ENCODE measurements around the gene BCAS3. TPM values are rescaled to one million over a fixed set of nuclear protein-coding genes. Genes with fewer than 3 reads are reported as not detected.

Gene BCAS3
- total and polyA plus RNA-seq, 2 donors = 6.9 to 12.4 TPM

GRCh38 chr17:60720763-60721531 lies 43.3 kb downstream of the BCAS3 start:
- Histone ChIP-seq H3K36me3 (ENCODE audit: control insufficient read depth in 2 of 2, insufficient read depth in 2 of 2, low read length in 1 of 2) (no peaks in the 10 kb centered on the region), H3K27ac (ENCODE audit: low read depth in 1 of 2, low read length in 1 of 2) (no peak overlapping the region), H3K4me3 (ENCODE audit: low read length in 2 of 2) (no peak overlapping the region), H3K27me3 (ENCODE audit: control insufficient read depth in 2 of 2, insufficient read depth in 1 of 2, low read length in 1 of 2) (no peaks in the 10 kb centered on the region), H3K4me1 (ENCODE audit: control insufficient read depth in 2 of 2, insufficient read depth in 2 of 2, low read length in 2 of 2) (no peaks in the 10 kb centered on the region), H3K9me3 (ENCODE audit: control insufficient read depth in 2 of 2, insufficient read depth in 1 of 2, low read length in 1 of 2) (no peaks in the 10 kb centered on the region)
- peak; percentile 9 to 74 (median 65) for DNase-seq (ENCODE audit: low read depth in 6 of 9, low spot score in 9 of 9)
- 36% methylated on average over 5 of the region's 5 CpGs for WGBS

DNA sequence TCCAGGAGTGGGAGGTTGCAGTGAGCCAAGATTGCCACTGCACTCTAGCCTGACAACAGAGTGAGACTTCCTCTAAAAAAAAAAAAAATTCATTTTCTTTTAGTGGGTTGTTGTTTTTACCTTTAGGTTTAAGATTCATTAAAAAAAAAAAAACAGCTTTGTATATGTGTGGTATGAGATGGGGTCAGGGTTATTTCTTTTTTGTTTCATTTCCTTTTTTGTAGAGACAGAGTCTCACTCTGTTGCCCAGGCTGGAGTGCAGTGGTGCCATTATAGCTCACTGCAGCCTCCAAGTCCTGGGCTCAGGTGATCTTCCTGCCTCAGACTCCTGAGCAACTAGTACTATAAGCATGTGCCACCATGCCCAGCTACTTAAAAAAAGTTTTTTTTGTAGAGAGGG lies 47.0 kb downstream of the BCAS3 start:
- DNase-seq (ENCODE audit: low read depth in 6 of 9, low spot score in 9 of 9) = no peak
- H3K36me3 ChIP-seq (ENCODE audit: control insufficient read depth in 2 of 2, insufficient read depth in 2 of 2, low read length in 1 of 2) = no peaks in the 10 kb centered on the region
- H3K27ac ChIP-seq (ENCODE audit: low read depth in 1 of 2, low read length in 1 of 2) = no peak overlapping the region
- no peak overlapping the region for H3K4me3 ChIP-seq (ENCODE audit: low read length in 2 of 2)
- H3K9me3 ChIP-seq (ENCODE audit: control insufficient read depth in 2 of 2, insufficient read depth in 1 of 2, low read length in 1 of 2) = no peaks in the 10 kb centered on the region
- H3K4me1 ChIP-seq (ENCODE audit: control insufficient read depth in 2 of 2, insufficient read depth in 2 of 2, low read length in 2 of 2) = no peaks in the 10 kb centered on the region
- H3K27me3 ChIP-seq (ENCODE audit: control insufficient read depth in 2 of 2, insufficient read depth in 1 of 2, low read length in 1 of 2) = no peaks in the 10 kb centered on the region

DNA sequence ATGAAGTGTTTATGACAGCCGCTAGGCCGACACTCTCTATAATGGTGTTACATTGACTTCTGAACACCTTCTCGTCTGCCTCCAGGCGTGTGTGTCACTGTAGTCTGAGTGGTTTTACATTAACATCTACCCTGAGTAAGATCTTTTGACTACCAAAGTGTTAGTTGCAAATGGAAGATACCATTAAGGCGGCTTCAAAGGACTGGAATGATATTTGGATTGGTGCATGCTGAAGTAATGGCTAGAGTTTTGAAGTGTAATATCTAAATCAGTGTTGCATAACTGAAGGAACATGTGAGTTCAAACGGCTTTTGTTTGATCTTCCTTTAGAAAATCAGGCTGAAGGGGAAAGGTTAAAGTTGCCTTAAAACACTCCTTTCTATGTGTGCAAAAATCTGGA lies 52.2 kb downstream of the BCAS3 start:
- no peaks in the 10 kb centered on the region for H3K27me3 ChIP-seq (ENCODE audit: control insufficient read depth in 2 of 2, insufficient read depth in 1 of 2, low read length in 1 of 2)
- H3K36me3 ChIP-seq (ENCODE audit: control insufficient read depth in 2 of 2, insufficient read depth in 2 of 2, low read length in 1 of 2) = no peaks in the 10 kb centered on the region
- 90% methylated on average over 6 of the region's 6 CpGs for WGBS
- no peak overlapping the region for H3K27ac ChIP-seq (ENCODE audit: low read depth in 1 of 2, low read length in 1 of 2)
- no peaks in the 10 kb centered on the region for H3K9me3 ChIP-seq (ENCODE audit: control insufficient read depth in 2 of 2, insufficient read depth in 1 of 2, low read length in 1 of 2)
- H3K4me3 ChIP-seq (ENCODE audit: low read length in 2 of 2) = no peak overlapping the region
- DNase-seq (ENCODE audit: low read depth in 6 of 9, low spot score in 9 of 9) = no peak
- no peaks in the 10 kb centered on the region for H3K4me1 ChIP-seq (ENCODE audit: control insufficient read depth in 2 of 2, insufficient read depth in 2 of 2, low read length in 2 of 2)

DNA sequence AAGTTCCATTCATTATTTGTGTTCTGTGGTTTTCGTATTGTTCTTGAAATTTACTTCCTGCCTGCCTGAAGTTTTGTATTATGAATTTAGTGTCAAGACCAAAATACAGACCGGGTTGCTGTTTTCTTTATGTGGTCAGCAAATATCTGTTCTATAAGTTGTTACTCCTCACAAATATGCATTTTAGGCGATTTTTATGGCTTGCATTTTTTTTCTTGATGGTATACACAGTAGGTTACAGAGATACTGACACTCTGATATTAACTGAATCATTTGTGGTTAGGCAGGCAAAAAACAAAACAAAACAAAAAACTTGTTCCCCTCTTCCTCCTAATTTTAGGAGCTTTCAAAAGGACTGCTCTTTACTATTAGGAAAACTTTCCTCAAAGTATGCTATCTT lies 52.6 kb downstream of the BCAS3 start:
- no peaks in the 10 kb centered on the region for H3K9me3 ChIP-seq (ENCODE audit: control insufficient read depth in 2 of 2, insufficient read depth in 1 of 2, low read length in 1 of 2)
- H3K27me3 ChIP-seq (ENCODE audit: control insufficient read depth in 2 of 2, insufficient read depth in 1 of 2, low read length in 1 of 2) = no peaks in the 10 kb centered on the region
- H3K4me1 ChIP-seq (ENCODE audit: control insufficient read depth in 2 of 2, insufficient read depth in 2 of 2, low read length in 2 of 2) = no peaks in the 10 kb centered on the region
- DNase-seq (ENCODE audit: low read depth in 6 of 9, low spot score in 9 of 9) = no peak
- WGBS = 50% methylated on average over 3 of the region's 3 CpGs
- no peak overlapping the region for H3K27ac ChIP-seq (ENCODE audit: low read depth in 1 of 2, low read length in 1 of 2)
- H3K4me3 ChIP-seq (ENCODE audit: low read length in 2 of 2) = no peak overlapping the region
- H3K36me3 ChIP-seq (ENCODE audit: control insufficient read depth in 2 of 2, insufficient read depth in 2 of 2, low read length in 1 of 2) = no peaks in the 10 kb centered on the region

- Histone ChIP-seq H3K9me3 (ENCODE audit: control insufficient read depth in 2 of 2, insufficient read depth in 1 of 2, low read length in 1 of 2) (no peaks in the 10 kb centered on the region), H3K4me3 (ENCODE audit: low read length in 2 of 2) (no peak overlapping the region), H3K27me3 (ENCODE audit: control insufficient read depth in 2 of 2, insufficient read depth in 1 of 2, low read length in 1 of 2) (no peaks in the 10 kb centered on the region), H3K36me3 (ENCODE audit: control insufficient read depth in 2 of 2, insufficient read depth in 2 of 2, low read length in 1 of 2) (no peaks in the 10 kb centered on the region), H3K4me1 (ENCODE audit: control insufficient read depth in 2 of 2, insufficient read depth in 2 of 2, low read length in 2 of 2) (no peaks in the 10 kb centered on the region), H3K27ac (ENCODE audit: low read depth in 1 of 2, low read length in 1 of 2) (no peak overlapping the region)
- WGBS = 97% methylated on average over 2 of the region's 2 CpGs
- no peak for DNase-seq (ENCODE audit: low read depth in 6 of 9, low spot score in 9 of 9)
Measured at GRCh38 chr17:60738287-60738686, 60.6 kb downstream of the BCAS3 start.

DNA sequence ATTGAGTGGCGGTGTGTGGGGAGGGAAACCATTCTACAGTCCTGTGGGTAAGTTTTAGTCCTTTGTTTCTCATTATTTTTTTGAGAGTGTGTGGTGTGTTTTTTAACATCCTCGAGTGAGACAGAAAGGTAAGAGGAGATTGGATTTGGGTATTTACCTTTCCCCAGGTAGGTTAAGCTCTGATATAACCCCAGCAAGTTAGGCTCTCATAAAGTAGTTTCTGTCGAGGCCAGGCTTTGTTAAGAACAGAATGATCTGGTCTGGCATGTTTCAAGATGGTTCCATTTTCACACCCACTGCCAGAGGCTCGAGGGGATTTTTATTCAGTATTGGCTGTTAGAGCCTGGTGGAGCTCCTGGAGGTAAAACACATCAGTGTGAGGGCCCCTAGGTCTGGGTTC lies 62.9 kb downstream of the BCAS3 start:
- H3K4me3 ChIP-seq (ENCODE audit: low read length in 2 of 2) = no peak overlapping the region
- WGBS = over 99% methylated on average over 4 of the region's 4 CpGs
- DNase-seq (ENCODE audit: low read depth in 6 of 9, low spot score in 9 of 9) = no peak
- no peak overlapping the region for H3K27ac ChIP-seq (ENCODE audit: low read depth in 1 of 2, low read length in 1 of 2)
- H3K4me1 ChIP-seq (ENCODE audit: control insufficient read depth in 2 of 2, insufficient read depth in 2 of 2, low read length in 2 of 2) = no peaks in the 10 kb centered on the region
- no peaks in the 10 kb centered on the region for H3K36me3 ChIP-seq (ENCODE audit: control insufficient read depth in 2 of 2, insufficient read depth in 2 of 2, low read length in 1 of 2)
- no peaks in the 10 kb centered on the region for H3K9me3 ChIP-seq (ENCODE audit: control insufficient read depth in 2 of 2, insufficient read depth in 1 of 2, low read length in 1 of 2)
- no peaks in the 10 kb centered on the region for H3K27me3 ChIP-seq (ENCODE audit: control insufficient read depth in 2 of 2, insufficient read depth in 1 of 2, low read length in 1 of 2)

DNA sequence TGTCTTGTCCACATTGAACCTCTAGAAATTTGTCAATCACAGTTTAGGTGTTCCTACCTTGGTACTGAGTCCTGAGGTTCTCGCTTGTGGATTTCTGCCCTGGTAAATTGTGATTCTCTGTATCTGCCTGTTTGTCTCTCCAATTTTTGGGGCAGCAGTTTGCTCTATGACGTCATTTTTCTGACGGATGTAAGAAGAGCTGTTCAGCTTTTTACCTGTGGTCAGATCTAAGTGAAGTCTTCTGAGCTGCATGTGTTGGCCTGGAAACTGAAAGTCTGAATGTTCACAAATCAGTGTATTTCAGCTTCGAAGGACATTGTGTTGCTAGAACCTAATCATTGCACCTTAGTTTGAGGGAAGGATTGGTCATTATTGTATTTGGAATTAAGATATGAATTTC lies 63.4 kb downstream of the BCAS3 start:
- DNase-seq (ENCODE audit: low read depth in 6 of 9, low spot score in 9 of 9) = no peak
- H3K27ac ChIP-seq (ENCODE audit: low read depth in 1 of 2, low read length in 1 of 2) = no peak overlapping the region
- no peaks in the 10 kb centered on the region for H3K4me1 ChIP-seq (ENCODE audit: control insufficient read depth in 2 of 2, insufficient read depth in 2 of 2, low read length in 2 of 2)
- WGBS = 98% methylated on average over 4 of the region's 4 CpGs
- H3K27me3 ChIP-seq (ENCODE audit: control insufficient read depth in 2 of 2, insufficient read depth in 1 of 2, low read length in 1 of 2) = no peaks in the 10 kb centered on the region
- H3K9me3 ChIP-seq (ENCODE audit: control insufficient read depth in 2 of 2, insufficient read depth in 1 of 2, low read length in 1 of 2) = no peaks in the 10 kb centered on the region
- H3K4me3 ChIP-seq (ENCODE audit: low read length in 2 of 2) = no peak overlapping the region
- H3K36me3 ChIP-seq (ENCODE audit: control insufficient read depth in 2 of 2, insufficient read depth in 2 of 2, low read length in 1 of 2) = no peaks in the 10 kb centered on the region

DNA sequence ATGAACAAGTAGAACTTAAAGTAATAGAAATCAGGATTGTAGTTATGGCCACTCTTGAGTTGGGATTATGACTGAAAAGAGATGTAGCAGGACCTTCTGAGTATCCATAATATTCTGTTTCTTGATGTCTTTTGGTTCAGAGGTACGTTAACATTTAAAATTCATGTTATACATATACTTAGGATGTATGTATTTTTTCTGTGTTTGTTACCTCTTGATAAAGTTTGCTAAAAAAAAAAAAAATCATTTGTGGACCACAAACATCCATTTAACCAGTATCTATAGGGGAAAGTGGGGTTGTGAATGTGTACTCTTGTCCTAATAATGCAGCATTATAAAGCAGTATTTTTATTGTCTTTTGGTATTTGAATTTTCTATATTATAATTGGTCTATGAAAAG lies 65.6 kb downstream of the BCAS3 start:
- DNase-seq (ENCODE audit: low read depth in 6 of 9, low spot score in 9 of 9) = no peak
- H3K4me1 ChIP-seq (ENCODE audit: control insufficient read depth in 2 of 2, insufficient read depth in 2 of 2, low read length in 2 of 2) = no peaks in the 10 kb centered on the region
- no peaks in the 10 kb centered on the region for H3K36me3 ChIP-seq (ENCODE audit: control insufficient read depth in 2 of 2, insufficient read depth in 2 of 2, low read length in 1 of 2)
- no peak overlapping the region for H3K27ac ChIP-seq (ENCODE audit: low read depth in 1 of 2, low read length in 1 of 2)
- H3K4me3 ChIP-seq (ENCODE audit: low read length in 2 of 2) = no peak overlapping the region
- no peaks in the 10 kb centered on the region for H3K27me3 ChIP-seq (ENCODE audit: control insufficient read depth in 2 of 2, insufficient read depth in 1 of 2, low read length in 1 of 2)
- H3K9me3 ChIP-seq (ENCODE audit: control insufficient read depth in 2 of 2, insufficient read depth in 1 of 2, low read length in 1 of 2) = no peaks in the 10 kb centered on the region
- WGBS = 97% methylated on average over 1 of the region's 1 CpG

DNA sequence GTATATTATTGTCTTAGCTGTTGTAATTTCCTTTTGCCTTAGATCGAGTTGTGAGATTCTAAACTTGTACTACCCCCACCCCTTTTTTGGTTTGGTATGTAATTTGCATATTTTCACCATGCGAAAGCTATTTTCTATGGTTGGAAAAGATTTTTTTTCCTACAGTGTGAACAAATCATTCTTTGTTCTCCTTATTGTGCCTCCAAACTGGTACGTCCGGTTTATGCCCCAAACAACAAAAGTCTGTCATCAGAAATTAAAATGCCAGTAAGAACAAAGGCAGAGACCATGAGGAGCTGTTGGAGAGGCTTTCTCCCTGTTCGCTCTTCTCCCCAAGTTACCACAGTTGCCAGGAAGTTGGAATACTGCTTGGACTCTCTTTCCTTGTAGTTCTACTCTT lies 66.1 kb downstream of the BCAS3 start:
- Histone ChIP-seq H3K27me3 (ENCODE audit: control insufficient read depth in 2 of 2, insufficient read depth in 1 of 2, low read length in 1 of 2) (no peaks in the 10 kb centered on the region), H3K36me3 (ENCODE audit: control insufficient read depth in 2 of 2, insufficient read depth in 2 of 2, low read length in 1 of 2) (no peaks in the 10 kb centered on the region), H3K4me3 (ENCODE audit: low read length in 2 of 2) (no peak overlapping the region), H3K4me1 (ENCODE audit: control insufficient read depth in 2 of 2, insufficient read depth in 2 of 2, low read length in 2 of 2) (no peaks in the 10 kb centered on the region), H3K9me3 (ENCODE audit: control insufficient read depth in 2 of 2, insufficient read depth in 1 of 2, low read length in 1 of 2) (no peaks in the 10 kb centered on the region), H3K27ac (ENCODE audit: low read depth in 1 of 2, low read length in 1 of 2) (no peak overlapping the region)
- DNase-seq (ENCODE audit: low read depth in 6 of 9, low spot score in 9 of 9) = no peak
- WGBS = 92% methylated on average over 5 of the region's 5 CpGs
